HPDE6-E6E7 (cell line): ENCODE data around the gene CNTRL.
A peak's percentile ranks its signal among the peaks of the same experiment; 100 is the strongest.
"Not testable (repeated sequence)": the region's sequence is repeated elsewhere in the genome, so short reads cannot be mapped to it uniquely, and the experiment has no call there.

Source experiments
- DNase-seq: peaks from one replicate; pipeline ENCODE4 v3.0.0; 2011; ENCODE audit warnings: missing footprints; ENCODE audit errors: extremely low spot score

The CNTRL gene, protein sequence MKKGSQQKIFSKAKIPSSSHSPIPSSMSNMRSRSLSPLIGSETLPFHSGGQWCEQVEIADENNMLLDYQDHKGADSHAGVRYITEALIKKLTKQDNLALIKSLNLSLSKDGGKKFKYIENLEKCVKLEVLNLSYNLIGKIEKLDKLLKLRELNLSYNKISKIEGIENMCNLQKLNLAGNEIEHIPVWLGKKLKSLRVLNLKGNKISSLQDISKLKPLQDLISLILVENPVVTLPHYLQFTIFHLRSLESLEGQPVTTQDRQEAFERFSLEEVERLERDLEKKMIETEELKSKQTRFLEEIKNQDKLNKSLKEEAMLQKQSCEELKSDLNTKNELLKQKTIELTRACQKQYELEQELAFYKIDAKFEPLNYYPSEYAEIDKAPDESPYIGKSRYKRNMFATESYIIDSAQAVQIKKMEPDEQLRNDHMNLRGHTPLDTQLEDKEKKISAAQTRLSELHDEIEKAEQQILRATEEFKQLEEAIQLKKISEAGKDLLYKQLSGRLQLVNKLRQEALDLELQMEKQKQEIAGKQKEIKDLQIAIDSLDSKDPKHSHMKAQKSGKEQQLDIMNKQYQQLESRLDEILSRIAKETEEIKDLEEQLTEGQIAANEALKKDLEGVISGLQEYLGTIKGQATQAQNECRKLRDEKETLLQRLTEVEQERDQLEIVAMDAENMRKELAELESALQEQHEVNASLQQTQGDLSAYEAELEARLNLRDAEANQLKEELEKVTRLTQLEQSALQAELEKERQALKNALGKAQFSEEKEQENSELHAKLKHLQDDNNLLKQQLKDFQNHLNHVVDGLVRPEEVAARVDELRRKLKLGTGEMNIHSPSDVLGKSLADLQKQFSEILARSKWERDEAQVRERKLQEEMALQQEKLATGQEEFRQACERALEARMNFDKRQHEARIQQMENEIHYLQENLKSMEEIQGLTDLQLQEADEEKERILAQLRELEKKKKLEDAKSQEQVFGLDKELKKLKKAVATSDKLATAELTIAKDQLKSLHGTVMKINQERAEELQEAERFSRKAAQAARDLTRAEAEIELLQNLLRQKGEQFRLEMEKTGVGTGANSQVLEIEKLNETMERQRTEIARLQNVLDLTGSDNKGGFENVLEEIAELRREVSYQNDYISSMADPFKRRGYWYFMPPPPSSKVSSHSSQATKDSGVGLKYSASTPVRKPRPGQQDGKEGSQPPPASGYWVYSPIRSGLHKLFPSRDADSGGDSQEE (N-terminal part only)

DNA sequence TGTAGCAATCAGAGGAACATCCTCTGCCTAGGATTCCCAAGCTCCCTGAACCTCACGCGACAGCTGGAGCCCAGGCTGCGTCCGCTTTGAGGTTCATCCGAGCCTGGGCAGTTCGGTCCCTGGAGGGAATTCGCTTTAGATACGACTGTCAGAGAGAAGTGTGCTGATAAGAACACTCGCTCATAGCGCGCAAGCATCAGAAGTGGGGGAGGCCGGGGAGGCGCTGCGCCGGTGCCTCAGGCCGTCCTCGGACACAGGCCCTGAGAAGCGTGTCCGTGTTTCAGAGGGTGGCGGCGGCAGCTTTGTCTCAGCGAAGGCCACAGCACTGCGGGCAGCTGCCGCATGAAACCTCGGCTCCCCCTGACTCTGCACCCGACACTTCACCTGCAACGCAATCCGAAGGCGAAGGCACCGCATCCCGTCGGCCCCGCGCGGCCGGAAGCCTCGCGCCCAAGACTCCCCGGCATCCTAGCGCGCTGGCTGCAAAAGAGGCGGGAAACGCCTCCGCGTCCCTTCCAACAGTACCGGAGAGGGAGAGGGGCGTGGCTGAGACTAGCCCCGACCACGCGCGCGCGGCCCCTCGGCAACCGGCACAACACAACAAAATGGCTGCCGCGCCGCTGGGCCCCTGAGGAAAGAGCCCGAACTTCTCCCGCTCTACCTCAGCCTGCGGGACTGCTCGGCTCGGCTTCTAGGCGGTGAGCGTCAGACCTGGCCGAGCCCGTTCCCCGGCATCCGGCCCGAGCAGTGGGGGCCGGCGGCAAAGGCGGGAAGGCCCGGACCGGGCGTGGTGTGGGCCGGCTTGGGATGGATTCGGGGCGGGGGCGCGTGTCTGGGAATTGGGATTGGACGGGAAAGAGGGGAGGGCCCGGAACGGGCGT, at the start of gene CNTRL:
Gene CNTRL (plus strand): TSS at position 586 of the 881 bp plus-strand sequence. CDS start 13,372 bp downstream, outside the sequence.
- DNase-seq = peak; percentile 72

DNA sequence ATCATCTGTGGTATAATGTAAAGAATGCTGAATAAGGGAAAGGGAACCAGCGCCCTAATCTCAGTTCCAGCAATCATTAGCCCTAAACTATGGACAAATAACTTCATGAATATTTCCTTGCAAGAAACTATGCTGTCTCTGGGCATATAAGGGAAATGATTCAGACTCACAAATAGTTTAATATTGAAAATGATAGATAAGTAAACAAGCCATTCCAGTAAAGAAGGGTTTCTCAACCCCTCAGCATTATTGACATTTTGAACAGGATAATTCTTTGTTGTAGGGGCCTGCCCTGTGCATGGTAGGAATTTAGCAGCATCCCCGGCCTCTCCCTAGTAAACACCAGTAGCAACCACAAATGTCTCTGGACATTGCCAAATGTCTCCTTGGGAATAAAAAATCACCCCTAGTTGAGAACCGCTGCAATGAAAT, 48.5 kb upstream of the CNTRL start:
- DNase-seq = no peak

DNA sequence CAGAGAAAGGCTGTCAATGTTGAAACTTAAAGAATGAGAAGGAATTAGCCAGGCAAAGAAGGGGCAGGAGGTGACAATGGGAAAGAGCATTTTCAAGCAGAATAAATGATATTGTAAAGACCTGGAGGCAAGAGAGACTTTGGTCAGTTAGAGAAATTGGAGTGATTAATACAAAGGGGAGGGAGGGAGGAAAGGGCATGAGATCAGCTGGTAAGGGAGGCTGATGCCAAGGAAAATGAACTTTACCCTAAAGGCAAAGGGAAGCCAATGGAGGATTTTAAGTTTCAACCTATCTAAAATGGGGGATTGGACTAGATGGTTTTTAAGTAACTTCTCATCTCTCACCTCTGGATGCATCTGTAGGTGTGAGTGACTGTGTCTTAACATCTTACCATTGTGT, 48.0 kb upstream of the CNTRL start:
- no peak for DNase-seq

DNA sequence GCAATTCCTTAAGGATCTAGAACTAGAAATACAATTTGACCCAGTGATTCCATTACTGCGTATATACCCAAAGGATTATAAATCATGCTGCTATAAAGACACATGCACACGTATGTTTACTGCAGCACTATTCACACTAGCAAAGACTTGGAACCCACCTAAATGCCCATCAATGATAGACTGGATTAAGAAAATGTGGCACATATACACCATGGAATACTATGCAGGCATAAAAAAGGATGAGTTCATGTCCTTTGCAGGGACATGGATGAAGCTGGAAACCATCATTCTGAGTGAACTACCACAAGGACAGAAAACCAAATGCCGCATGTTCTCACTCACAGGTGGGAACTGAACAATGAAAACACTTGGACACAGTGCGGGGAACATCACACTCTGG, 46.5 kb upstream of the CNTRL start:
- DNase-seq = not testable (repeated sequence)

DNA sequence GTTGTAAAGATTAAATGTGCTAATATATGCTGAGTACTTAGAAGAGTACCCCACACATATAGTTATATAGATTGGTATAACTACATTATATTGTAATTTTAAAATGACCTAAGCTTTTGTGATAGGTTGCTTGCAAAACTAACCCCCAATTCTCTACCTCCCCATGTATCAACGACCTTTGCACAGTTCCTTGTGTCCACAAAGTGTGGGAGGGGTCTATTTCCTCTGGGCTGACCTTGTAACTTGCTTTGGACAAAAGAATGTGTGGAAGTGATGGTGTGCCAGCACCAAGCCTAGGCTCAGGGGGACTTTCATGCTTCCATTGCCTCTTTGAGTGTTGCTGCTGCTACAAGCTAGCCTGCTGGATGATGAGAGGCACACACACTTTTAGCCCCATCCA, 45.3 kb upstream of the CNTRL start:
- DNase-seq = no peak

DNA sequence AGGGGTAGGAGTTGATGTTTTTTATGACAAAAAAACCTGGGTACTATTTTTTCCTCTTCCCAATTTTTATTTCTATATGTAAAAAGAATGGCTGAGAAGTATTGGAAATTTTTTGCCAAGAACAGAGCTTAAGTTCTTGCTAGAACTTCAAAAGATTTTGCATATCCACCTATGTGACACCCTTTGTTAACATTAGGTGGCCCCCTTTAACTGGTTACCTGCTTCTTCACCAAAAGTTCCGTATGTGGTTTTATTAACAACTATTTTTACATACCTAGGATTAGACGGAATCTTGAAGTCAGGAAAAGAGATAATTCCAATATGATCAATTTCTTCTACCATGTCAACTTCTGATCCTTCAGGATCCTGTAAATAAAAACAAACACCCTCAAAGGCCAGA, 40.2 kb upstream of the CNTRL start:
- no peak for DNase-seq

DNA sequence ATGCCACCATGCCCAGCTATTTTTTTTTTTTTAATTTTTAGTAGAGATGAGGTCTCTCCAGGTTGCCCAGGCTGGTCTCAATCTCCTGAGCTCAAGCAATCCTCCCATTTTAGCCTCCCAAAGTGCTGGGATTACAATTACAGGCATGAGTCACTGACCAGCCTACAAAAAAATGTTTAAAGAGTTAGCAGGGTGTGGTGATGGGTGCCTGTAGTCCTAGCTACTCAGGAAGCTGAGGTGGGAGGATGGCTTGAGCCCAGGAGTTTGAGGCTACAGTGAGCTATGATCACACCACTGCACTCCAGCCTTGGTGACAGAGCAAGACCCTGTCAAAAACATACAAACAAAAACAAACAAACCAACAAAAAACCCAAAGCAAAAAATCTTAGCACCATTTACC, 39.0 kb upstream of the CNTRL start:
- not testable (repeated sequence) for DNase-seq

DNA sequence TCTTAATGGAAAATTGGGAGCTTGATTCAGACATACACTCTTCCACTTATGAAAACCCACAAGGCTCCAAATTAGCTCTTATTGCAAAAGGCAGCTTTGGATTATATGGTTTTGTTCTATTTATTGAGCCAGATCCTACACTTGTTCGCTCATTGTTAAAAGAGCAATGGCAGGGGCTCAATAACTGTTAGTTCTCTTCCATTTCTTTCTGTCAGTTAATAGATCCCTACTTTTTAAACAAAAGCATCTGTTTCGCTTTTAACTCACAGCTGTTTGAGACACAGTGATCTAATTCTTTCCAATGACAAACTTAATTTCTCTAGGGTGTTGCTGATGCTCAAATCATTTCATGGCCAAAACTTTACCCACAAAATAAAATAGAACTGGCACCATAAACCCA, 36.4 kb upstream of the CNTRL start:
- DNase-seq = no peak

DNA sequence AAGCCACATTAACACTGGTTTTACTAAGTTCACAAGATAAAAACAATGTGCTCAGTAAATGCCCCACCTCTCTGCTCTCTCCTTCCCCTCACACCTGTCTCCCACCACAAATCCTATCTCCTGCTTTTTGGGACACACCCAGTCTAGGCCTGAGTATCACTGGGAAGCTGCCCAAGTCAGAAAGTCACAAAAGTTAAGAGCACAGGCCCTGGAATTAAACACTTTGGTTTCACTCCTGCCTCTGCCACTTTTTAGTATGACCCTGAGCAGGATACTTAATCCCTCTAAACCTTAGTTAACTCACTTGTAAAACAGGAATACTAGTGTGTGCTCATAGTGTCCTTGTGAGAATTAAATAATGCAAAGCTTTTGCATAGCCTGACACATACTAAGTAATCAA, 36.0 kb upstream of the CNTRL start:
- no peak for DNase-seq

DNA sequence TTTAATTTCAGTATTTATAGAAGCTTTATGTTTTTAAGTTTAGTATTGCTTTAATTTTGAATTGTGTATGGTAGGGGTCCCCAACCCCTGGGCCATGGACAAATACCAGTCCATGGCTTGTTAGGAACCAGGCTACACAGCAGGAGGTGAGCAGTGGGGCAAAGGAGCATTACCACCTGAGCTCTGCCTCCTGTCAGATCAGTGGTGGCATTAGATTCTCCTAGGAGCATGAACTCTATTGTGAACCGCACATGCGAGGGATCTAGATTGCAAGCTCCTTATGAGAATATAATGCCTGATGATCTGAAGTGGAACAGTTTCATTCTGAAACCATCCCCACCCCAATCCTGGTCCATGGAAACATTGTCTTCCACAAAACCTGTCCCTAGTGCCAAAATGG, 26.6 kb upstream of the CNTRL start:
- no peak for DNase-seq

DNA sequence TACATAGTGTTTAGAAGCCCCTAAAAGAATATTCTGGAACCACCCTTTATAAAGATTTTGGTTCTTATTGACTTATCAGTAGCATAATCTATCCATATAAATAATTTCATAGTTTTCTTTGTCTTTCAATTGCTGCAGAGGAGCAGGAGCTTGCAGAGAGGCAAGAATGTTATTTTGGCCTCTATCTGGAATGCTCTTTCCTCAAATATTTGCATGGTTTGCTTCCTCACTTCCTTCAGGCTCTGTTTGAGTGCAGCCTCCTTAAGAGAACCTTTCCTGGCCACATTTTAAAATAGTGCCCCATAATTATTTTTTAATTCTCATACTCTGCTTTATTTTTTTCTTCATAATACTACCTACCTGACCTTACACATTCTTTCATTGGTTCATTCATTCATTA, 26.1 kb upstream of the CNTRL start:
- DNase-seq = no peak

DNA sequence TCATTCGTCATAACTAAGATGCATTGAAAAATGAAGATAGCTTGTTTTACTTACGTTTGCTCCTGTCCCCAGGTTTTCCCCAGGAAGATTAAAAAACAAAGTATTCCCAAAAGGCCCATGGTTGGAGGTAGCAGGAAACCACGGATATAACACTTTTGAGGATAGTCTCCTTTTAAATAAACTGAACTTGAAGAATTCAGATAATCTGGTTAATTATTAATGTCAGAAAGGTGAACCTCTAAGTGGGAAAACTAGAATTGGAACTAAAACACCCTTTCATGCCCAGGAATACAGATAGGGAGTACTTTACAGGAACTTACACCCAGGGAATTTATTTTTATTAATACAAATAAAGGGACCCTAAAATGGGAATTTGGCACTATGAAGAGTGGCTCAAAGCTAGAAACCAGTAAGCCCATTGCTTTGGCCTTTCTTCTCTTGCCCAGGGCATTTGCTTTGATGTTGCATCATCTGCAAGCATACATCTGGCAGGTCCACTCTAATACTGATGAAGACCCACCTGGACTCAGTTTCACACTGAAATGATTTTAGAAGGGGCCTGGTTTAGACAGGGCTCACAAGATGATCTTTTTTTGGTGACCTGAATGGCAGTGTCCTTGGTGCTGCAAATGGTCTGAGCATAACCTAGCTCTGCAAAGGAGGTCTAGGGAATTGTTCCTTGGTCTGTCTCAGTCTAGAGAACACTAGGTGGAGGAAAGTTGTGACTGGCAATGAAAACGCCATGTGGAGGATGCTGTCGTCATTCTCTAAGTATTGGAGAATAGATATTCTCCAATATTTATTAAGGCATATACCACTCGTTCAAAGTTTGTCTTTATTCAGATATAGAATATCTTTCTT, 24.4 kb upstream of the CNTRL start, which contains the start of gene C5:
Gene C5 (minus strand): TSS at position 148 of the 861 bp plus-strand sequence. CDS start 29 bp downstream, at position 119.
- no peak for DNase-seq

DNA sequence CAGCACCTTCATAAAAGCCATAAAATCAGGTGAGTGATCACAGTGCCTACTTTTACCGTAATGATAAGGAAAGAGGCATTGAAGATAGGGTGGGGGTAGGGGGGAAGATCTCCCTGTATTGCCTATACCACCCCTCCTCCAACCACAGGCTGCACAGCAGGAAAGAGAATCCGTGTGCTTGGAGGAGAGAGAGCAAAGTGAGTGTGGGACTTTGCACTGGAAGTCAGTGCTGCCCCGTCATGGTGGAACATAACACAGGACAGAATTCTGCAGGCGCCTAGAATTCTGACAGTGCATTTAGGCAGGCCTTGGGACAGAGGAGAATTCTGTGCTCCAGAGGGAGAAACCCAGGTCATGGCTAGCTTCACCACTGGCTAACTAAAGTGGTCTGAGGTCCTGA, 21.2 kb upstream of the CNTRL start:
- no peak for DNase-seq

DNA sequence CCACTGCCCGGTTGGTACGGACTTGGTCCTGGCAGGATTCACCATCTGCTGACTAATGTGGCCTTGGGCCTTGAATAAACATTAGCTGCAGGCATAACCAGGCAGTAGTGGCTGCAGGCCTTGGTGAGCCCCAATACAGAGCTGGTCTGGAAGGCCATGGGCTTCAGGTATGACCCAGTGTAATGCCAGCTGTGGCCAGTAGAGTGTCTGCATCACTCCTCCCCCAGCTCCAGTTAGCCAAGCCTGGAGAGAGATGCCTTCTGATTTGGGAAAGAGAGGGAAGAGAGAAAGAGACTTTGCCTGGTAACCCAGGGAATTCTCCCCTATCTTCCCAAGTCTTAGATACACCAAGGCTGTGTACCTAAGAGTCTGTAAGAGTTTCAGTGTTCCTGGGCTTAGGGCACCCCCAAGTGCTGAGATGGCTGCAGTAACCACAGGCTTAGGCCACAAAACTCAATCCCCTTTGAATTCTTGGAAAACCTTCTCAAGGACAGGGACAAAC, 19.1 kb upstream of the CNTRL start:
- no peak for DNase-seq

DNA sequence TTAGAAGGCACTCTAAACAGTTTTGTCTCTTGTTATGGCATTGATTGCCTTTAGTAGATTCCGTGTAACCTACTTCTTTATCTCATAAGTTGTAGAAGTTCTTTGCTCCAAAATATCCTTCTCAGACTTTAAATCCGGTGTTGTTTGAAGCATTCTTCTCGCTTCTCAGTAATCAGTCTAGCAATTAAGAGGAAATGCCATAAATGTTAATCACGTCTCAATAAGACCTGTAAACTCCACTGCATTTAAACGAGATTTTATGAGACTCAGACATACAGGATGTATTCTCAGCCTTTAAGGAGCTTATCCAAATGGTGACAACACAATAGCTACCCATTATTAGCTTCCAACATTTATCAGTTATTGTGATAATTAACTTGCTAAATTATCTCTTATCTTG, 16.9 kb upstream of the CNTRL start:
- no peak for DNase-seq

DNA sequence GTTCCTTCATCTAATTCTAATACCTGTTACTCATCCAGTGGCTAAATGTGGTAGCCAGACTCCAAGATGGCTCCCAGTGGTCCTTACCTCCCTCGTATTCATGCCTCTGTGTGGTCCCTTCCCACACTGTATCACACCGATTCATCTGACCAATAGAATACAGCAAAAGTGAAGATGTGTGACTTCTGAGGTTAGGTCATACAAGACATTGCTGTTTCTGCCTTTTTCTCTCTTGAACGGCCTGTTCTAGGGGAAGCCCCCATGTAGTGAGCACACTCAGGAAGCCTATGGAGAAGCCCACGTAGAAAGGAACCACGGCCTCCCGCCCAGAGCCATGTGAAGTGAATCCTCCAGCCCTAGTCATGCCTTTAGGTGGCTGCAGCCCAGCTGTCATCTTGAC, 15.2 kb upstream of the CNTRL start:
- DNase-seq = no peak

DNA sequence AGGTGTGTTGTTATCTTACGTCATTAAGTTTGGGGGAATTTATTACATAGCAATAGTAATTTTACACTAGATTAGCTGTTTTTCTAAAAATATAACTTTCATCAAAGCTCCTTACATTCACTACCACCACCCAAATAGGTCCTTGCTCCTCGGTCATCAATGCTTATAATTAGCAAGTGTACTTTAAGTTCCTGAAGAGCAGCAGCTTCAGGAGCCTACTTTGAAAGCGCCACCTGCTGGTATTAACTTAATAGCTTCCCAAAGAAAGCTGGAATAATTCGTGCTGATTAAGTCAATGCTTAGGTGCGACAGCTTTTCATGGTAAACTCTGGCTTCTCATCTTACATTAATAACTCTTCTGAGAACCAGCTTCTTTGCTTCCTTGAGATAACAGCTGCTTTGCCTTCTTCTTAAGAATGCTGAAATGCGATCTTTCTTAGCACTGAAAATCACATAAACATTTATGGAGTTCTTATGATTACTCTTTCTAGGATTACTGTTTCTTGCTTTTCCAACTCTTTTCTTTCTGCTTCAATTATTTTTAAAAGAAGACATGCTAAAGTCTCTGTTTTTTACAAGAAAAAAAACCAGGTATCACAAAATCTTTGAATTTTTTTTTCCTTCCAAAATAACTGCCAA, 14.6 kb upstream of the CNTRL start:
- peak; percentile 40 for DNase-seq

DNA sequence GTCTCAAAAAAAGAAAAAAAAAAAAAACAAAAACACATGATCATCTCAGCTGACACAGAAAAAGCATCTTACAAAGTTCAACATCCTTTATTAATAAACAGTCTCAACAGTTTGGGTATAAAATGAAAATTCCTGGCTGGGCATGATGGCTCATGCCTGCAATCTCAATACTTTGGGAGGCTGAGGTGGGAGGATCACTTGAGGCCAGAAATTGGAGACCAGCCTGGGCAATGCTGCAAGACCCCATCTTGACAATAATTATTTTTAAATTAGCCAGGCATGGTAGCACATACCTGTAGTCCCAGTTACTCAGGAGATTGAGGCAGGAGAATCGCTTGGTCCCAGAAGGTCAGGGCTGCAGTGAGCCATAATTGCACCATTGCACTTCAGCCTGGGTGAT, 7.9 kb upstream of the CNTRL start:
- DNase-seq = no peak

DNA sequence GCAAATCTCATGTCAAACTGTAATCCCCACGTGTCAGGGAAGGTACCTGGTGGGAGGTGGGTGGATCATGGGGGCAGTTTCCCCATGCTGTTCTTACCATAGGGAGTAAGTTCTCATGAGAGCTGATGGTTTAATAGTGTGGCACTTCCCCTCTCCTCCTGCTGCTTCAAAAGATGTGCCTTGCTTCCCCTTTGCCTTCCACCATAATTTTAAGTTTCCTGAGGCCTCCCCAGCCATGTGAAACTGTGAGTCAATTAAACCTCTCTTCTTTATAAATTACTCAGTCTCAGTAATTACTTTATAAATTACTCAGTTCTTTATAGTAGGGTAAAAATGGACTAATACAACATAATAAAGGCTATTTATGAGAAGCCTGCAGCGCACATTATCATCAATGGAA, 7.1 kb upstream of the CNTRL start:
- no peak for DNase-seq
